ENCODE results near the gene LYZL4.

Gene LYZL4

DNA sequence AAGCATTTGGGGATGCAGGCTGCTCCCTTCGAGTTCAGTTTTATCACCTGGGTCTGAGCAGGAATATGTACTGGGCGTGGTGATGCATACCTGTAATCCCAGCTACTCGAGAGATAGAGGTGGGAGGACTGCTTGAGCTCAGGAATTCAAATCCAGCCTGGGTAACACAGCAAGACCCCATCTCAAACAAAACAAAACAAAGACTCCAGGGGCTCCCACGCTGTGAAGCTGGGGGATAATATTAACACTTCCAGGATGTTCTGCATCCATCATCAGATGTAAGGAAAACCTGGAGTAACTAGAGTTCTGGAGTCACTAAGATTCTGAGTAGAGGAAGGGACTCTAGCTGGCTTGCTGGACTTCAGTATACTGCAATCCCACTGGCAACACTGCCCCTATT, 40.6 kb downstream of the LYZL4 start:
- DNase-seq, result no peak

DNA sequence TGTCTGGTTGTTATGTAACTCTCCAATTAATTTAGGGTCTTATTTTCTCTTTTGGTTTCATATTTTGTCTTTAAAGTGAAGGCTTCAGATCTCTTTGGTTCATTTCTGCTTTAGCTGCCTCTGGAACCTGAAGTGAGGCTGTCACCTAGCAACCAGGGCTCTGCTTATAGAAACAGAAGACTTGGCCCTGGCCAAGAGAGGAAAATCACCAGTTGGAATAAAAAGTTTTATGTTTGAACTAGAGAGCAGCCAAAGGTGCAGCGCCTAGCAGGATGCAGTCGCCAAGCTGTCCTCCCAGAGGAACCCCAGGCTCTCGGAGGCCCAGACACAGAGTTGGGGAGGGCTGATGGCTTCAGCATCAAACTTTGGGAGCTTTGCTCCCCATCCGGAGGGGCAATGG, 41.1 kb downstream of the LYZL4 start:
- DNase-seq, result peak; percentile 89

DNA sequence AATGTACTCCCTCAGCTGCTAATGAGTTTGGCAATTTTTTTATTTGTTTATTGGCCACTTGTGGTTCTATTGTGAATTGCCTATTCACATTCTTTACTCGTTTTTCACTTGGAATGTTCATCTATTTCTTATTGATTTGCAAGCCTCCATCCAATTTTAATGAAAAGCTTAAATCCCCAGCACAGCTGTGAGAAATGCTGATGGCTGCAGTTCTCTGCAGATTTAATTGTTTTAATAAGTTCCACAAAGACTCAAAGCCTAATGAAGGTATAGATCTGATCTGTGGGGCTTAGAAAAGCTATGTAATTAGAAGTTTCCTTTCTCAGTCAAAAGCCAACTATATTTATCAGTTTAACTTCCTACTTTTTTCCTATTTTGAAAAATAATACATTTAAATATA, 41.5 kb downstream of the LYZL4 start:
- DNase-seq, result no peak

DNA sequence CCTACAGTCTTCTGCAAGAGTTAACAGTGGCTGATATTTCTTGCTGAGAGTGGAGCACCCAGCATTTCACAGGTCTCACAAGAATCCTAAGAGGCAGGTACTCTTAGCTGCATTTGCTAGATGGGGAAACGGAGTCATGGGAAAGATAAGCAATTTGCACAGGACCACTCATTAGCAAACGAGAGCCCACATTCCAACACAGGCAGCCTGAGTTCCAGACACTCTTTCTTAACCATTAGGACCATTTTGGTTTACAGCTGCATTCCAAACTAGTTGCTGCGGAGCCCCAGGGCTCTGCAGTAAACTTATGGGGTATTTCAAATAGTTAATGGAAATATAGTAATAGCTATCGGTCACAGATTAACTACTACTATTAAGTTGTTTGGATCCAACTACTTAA, 42.5 kb downstream of the LYZL4 start:
- DNase-seq, result no peak

DNA sequence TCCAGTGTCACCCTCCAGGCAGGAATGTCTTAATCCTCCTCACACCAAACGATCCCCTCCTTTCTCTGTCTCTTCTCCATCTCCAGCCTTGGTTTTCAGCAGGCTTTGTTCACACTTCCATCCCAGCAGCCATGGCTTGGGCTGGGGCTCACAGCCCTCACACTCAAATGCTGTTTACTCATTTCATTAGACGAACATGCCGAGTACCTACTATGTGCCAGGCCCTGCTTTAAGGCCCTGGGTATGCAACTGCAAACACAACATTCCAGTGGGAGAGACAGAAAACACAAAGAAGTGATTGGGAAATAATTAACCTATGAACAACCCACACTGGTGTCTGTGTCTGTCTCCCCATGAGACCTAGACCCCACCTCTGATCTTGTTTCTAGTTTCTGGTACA, 43.9 kb downstream of the LYZL4 start:
- DNase-seq, result no peak

DNA sequence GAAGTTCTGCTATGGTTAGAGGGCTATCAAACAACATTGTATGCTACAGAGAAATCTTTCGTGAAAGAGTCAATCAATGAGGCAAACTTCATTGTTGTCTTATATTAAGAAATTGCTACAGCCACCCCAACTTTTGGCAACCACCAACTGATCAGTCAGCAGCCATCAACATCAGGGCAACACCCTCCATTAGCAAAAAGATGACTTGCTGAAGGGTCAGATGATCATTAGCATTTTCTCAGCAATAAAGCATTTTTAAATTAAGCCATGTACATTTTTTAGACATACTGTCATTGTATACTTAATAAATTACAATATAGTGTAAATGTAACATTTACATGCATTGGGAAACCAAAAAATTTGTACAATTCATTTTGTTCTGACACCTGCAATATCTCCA, 53.1 kb downstream of the LYZL4 start:
- no peak for DNase-seq

DNA sequence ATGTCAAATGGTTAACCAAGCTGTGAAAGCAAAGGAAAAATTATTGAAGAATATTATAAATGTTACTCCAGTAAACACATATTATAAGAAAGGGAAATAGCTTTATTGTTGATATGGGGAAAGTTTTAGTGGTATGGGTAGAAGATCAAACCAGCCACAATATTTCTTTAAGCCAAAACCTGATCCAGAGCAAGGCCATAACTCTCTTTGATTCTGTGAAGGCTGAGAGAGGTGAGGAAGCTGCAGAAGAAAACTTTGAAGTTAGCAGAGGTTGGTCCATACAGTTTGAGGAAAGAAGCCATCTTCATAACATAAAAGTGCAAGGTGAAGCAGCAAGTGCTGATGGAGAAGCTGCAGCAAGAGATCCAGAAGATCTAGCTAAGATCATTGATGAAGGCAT, 54.8 kb downstream of the LYZL4 start:
- no peak for DNase-seq

DNA sequence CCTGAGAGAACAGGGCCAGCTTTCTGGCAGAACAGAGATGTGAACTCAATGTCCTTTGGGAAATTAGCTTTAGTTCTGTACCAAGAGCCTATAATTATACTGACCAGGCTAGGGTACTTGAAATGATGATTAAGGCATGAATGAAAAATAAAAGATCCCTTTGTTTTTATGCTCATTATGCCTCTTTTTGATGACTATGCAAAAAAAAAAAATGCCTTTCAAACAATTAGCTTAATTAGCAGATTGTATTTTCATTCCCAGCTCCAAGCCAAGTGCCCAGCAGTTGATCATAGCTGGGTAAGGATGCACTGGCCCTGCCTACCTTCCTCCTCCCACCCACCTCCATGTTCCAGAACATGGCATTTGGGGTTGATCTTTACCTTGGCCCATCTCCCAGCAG, 56.8 kb downstream of the LYZL4 start:
- DNase-seq, result no peak

DNA sequence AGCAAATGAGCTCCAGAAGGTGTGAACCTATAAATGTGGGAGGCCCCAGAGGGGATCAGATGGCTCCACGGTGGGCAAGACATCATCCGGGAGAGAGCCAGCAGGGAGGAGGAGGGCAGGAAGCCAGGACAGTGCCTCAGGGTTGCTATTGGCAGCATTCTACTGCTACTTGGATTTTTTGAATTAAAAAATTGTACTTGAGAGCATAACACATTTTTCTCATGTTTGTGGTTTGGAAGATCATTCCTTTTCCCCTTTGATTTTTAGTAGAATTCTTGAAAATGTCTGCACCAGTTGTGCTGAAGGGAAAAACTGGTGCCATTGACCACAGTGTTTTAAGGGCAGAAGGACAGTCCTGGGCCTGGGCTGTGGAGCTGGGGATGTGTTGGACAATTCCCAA, 59.2 kb downstream of the LYZL4 start:
- peak; percentile 61 for DNase-seq

DNA sequence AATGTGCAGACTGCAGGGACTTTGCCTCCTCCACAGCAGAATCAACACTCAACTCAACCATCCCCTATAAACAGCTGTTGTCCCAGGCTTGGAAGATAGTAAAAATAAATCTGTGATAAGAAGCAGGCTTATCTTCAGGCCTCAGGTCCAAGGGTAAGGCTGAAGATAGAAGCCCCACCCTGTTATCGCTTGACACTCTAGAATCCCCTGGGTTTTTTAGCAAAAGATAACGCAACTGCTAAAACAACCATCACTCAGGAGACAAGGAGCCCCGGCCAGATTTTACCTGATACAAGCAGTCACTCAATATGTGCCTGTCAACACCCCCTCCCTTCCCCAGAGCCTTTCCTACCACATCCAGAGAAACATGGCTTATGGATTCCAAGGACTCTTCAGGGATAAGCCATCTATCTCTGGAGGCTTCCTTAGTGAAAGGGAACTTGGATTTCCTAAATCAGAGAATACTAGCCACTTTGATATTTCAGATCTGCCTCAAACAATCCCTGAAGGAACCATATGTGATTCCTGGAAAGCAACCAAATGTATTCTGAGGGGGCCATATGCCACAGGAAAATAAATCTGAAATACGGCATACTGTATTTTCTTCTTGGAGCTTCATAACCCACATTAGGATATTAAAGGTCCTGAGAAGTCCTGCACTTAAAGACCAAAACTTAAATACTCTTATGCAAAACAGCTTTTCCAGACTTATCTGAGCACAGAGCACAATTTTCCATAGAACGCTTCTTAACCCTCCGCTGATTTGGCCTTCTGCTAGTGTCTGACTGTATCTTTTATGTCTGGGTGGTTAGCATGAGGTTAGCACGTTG, 60.4 kb downstream of the LYZL4 start:
- DNase-seq, result no peak

DNA sequence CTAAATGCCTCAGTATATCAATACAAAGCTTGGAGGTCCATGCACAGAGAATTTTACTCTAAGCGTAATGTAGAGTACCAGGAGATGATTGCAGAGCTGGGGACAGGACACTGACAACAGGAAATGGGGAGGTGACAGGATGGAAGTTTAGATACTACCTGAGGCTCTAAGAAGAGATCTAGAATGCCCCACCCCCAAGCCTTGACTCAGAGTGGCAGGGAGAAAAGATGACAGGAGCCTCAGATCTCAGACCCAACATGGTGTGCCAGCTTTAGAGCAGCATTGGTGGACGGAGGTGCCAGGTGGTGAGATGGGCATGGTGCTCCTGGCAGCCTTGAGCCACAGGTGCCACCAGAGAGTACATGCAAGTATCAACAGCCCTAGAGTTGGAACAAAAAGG, 62.5 kb downstream of the LYZL4 start:
- DNase-seq, result no peak

All from right hindlimb (tissue), 1 donor.